Measurements from ENCODE around the gene ARHGAP24. TPM values are rescaled to one million over a fixed set of nuclear protein-coding genes. Genes with fewer than 3 reads are reported as not detected.
A peak's percentile ranks its signal among the peaks of the same experiment; 100 is the strongest.

ARHGAP24 gene
- total and polyA plus RNA-seq, 4 donors: 1.8 to 15.2 (median 3.3) TPM

DNA sequence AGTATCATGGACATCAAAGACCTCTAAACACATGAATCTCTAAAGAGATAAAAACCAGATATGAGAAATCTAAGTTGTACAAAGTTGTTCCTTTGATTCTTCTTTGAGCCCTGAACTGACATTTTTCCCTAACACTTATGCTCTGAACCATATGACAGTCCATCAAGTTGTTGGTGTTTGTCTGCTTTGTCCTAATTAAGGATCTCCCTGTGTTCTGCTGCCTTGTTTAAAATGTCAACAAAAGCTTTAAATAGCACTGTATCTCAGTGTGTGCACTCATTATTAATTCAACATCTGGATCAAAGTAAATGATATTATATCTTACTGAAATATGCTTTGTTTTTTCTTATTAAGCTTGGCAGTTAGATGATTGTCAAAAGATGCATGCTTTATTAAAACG lies 563.1 kb downstream of the ARHGAP24 start:
- Histone ChIP-seq H3K9ac (ENCODE audit: low read depth in 1 of 2, low read length in 2 of 2) (no peak overlapping the region), H3K4me3 (ENCODE audit: low read depth in 1 of 3, low read length in 3 of 3) (no peak overlapping the region), H3K9me3 (ENCODE audit: control insufficient read depth in 4 of 4, low read length in 3 of 4) (no peaks in the 10 kb centered on the region), H3K4me1 (ENCODE audit: control insufficient read depth in 4 of 4, insufficient read depth in 4 of 4, low read length in 3 of 4) (no peaks in the 10 kb centered on the region), H3K36me3 (ENCODE audit: control insufficient read depth in 4 of 4, insufficient read depth in 3 of 4, low read depth in 1 of 4, low read length in 3 of 4) (no peaks in the 10 kb centered on the region), H3K27me3 (ENCODE audit: control insufficient read depth in 4 of 4, insufficient read depth in 4 of 4, low read length in 3 of 4) (peaks cover 0 to 5% (median 0%) of the 10 kb centered on the region in 4 donors), H3K27ac (ENCODE audit: low read depth in 1 of 2, low read length in 2 of 2) (no peak overlapping the region)
- 86% methylated on average over 1 of the region's 1 CpG for WGBS
- TF ChIP-seq JUND (IDR thresholded peaks at IDR 0.05) (no peak), YY1 (IDR thresholded peaks at IDR 0.05) (no peak), RXRA (IDR thresholded peaks at IDR 0.05) (no peak), GABPA (IDR thresholded peaks at IDR 0.05 in 1 of 2, conservative IDR thresholded peaks at IDR 0.05 in 1 of 2) (no peak), HNF4G (IDR thresholded peaks at IDR 0.05) (no peak), SP1 (IDR thresholded peaks at IDR 0.05) (no peak), NR2F2 (IDR thresholded peaks at IDR 0.05) (no peak), RAD21 (IDR thresholded peaks at IDR 0.05) (no peak)
- TF ChIP-seq, protein P1, sequence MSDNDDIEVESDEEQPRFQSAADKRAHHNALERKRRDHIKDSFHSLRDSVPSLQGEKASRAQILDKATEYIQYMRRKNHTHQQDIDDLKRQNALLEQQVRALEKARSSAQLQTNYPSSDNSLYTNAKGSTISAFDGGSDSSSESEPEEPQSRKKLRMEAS (IDR thresholded peaks at IDR 0.05): no peak
- TF ChIP-seq, protein P2, sequence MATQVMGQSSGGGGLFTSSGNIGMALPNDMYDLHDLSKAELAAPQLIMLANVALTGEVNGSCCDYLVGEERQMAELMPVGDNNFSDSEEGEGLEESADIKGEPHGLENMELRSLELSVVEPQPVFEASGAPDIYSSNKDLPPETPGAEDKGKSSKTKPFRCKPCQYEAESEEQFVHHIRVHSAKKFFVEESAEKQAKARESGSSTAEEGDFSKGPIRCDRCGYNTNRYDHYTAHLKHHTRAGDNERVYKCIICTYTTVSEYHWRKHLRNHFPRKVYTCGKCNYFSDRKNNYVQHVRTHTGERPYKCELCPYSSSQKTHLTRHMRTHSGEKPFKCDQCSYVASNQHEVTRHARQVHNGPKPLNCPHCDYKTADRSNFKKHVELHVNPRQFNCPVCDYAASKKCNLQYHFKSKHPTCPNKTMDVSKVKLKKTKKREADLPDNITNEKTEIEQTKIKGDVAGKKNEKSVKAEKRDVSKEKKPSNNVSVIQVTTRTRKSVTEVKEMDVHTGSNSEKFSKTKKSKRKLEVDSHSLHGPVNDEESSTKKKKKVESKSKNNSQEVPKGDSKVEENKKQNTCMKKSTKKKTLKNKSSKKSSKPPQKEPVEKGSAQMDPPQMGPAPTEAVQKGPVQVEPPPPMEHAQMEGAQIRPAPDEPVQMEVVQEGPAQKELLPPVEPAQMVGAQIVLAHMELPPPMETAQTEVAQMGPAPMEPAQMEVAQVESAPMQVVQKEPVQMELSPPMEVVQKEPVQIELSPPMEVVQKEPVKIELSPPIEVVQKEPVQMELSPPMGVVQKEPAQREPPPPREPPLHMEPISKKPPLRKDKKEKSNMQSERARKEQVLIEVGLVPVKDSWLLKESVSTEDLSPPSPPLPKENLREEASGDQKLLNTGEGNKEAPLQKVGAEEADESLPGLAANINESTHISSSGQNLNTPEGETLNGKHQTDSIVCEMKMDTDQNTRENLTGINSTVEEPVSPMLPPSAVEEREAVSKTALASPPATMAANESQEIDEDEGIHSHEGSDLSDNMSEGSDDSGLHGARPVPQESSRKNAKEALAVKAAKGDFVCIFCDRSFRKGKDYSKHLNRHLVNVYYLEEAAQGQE (IDR thresholded peaks at IDR 0.05): no peak
- no peak for DNase-seq (ENCODE audit: low spot score)

DNA sequence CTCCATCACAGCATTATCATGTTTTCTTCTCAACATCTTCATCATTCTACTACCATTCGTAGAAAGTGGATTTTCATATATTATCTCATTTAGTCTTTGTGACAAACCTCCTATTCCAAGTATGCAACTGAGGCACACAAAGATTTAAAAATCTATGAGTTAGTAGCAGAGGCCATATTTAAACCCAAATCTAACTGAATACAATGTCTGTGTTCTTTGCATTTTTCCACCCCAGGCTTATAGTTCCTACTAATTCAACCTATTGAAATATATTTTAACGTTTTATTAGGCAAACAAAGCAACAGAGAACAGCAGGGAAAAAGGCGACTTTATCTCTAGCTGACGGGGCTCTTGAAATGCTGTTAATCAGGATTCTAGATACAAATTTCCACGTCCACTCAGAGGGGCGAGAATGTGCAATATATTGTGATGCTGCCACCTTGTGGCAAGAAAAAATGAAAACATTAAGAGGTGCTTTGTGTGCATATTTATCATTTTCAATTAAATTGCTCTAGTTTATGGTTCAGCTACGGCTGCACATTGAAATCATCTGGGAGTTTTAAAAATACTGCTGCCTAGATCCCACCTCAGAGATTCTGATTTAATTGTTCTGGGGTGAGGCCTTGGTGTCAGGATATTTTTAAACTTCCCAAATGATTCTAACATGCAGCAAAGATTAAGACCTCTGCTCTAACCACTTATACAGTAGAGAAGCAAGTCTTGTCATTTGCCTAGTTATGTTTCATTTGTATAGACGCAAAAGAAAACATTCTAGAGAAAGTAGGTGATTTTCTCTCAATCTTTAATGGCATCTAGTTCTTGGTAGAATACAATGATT lies 569.0 kb downstream of the ARHGAP24 start:
- 16% methylated on average over 8 of the region's 8 CpGs for WGBS
- Histone ChIP-seq H3K9me3 (ENCODE audit: control insufficient read depth in 4 of 4, low read length in 3 of 4) (no peaks in the 10 kb centered on the region), H3K27me3 (ENCODE audit: control insufficient read depth in 4 of 4, insufficient read depth in 4 of 4, low read length in 3 of 4) (peaks cover 0 to 5% (median 0%) of the 10 kb centered on the region in 4 donors), H3K4me1 (ENCODE audit: control insufficient read depth in 4 of 4, insufficient read depth in 4 of 4, low read length in 3 of 4) (no peaks in the 10 kb centered on the region), H3K4me3 (ENCODE audit: low read depth in 1 of 3, low read length in 3 of 3) (no peak overlapping the region), H3K27ac (ENCODE audit: low read depth in 1 of 2, low read length in 2 of 2) (no peak overlapping the region), H3K9ac (ENCODE audit: low read depth in 1 of 2, low read length in 2 of 2) (no peak overlapping the region), H3K36me3 (ENCODE audit: control insufficient read depth in 4 of 4, insufficient read depth in 3 of 4, low read depth in 1 of 4, low read length in 3 of 4) (no peaks in the 10 kb centered on the region)
- TF ChIP-seq RAD21 (IDR thresholded peaks at IDR 0.05) (peak; percentile 75 to 81), TAF1 (conservative IDR thresholded peaks at IDR 0.05) (no peak), HNF4G (IDR thresholded peaks at IDR 0.05) (no peak), JUND (IDR thresholded peaks at IDR 0.05) (no peak)
- TF ChIP-seq, protein P2 (IDR thresholded peaks at IDR 0.05): no peak
- TF ChIP-seq, protein P3, sequence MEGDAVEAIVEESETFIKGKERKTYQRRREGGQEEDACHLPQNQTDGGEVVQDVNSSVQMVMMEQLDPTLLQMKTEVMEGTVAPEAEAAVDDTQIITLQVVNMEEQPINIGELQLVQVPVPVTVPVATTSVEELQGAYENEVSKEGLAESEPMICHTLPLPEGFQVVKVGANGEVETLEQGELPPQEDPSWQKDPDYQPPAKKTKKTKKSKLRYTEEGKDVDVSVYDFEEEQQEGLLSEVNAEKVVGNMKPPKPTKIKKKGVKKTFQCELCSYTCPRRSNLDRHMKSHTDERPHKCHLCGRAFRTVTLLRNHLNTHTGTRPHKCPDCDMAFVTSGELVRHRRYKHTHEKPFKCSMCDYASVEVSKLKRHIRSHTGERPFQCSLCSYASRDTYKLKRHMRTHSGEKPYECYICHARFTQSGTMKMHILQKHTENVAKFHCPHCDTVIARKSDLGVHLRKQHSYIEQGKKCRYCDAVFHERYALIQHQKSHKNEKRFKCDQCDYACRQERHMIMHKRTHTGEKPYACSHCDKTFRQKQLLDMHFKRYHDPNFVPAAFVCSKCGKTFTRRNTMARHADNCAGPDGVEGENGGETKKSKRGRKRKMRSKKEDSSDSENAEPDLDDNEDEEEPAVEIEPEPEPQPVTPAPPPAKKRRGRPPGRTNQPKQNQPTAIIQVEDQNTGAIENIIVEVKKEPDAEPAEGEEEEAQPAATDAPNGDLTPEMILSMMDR (IDR thresholded peaks at IDR 0.05; ENCODE audit: low read depth, low read length, missing input control): peak; percentile 62
- DNase-seq (ENCODE audit: low spot score): no peak

Measured in liver (tissue), 9 donors.